Breast epithelium (tissue), 4 donors: Measurements from ENCODE around the gene DOCK10. TPM values are rescaled to one million over a fixed set of nuclear protein-coding genes. Genes with fewer than 3 reads are reported as not detected.

Source experiments
- DNase-seq, 2 donors: peaks; one replicate each; pipeline ENCODE4 v3.0.0-alpha.2; 2019; ENCODE audit warnings: low spot score in 2 of 2
- H3K27ac ChIP-seq, 2 donors: fragments of 200-600 bp; sonication (generic) in 1 of 2; one replicate each; pipeline ENCODE4 v1.5.1; 2016 to 2019; ENCODE audit warnings: mild to moderate bottlenecking in 1 of 2
- H3K27me3 ChIP-seq, 2 donors: fragments of 200-600 bp; sonication (generic) in 1 of 2; one replicate each; pipeline versions ENCODE4 v1.5.1 to v1.6.0; 2017 to 2019; ENCODE audit warnings: control low read depth in 1 of 2, mild to moderate bottlenecking in 1 of 2
- H3K36me3 ChIP-seq: fragments of 200-600 bp; one replicate; pipeline ENCODE4 v1.5.1; 2019
- H3K4me1 ChIP-seq, 2 donors: fragments of 200-600 bp; sonication (generic); one replicate each; pipeline ENCODE4 v1.5.1; 2016 to 2019; ENCODE audit warnings: control low read depth in 1 of 2
- H3K4me3 ChIP-seq, 3 donors: fragments of 200-600 bp; sonication (generic); 1 replicate in 2 of 3; 2 replicates in 1 of 3; pipeline ENCODE4 v1.5.1; 2016 to 2019; ENCODE audit warnings: mild to moderate bottlenecking in 3 of 3, moderate library complexity in 2 of 3
- H3K9me3 ChIP-seq, 2 donors: fragments of 200-600 bp; sonication (generic) in 1 of 2; one replicate each; pipeline ENCODE4 v1.5.1; 2016 to 2019; ENCODE audit warnings: control low read depth in 1 of 2
- CTCF ChIP-seq, 3 donors: fragments of 450-650 bp; IDR thresholded peaks; one replicate each; pipeline ENCODE4 v1.5.1; 2016 to 2017; ENCODE audit warnings: antibody characterized with exemption in 3 of 3, mild to moderate bottlenecking in 3 of 3, moderate library complexity in 3 of 3
- POLR2A ChIP-seq: fragments of 450-650 bp; IDR thresholded peaks from one replicate; pipeline ENCODE4 v1.6.1; 2016; ENCODE audit warnings: antibody characterized with exemption, mild to moderate bottlenecking, moderate library complexity
- POLR2AphosphoS5 ChIP-seq, 3 donors: sonication (generic); formaldehyde crosslinking; IDR thresholded peaks; one replicate each; pipeline ENCODE4 v1.6.1; 2017; ENCODE audit warnings: antibody characterized with exemption in 3 of 3
- intact Hi-C: fragments of 100-400 bp; cut with DNase I; formaldehyde crosslinking; loops from one replicate; pipeline ENCODE4 v1.15.1; 2023; ENCODE audit warnings: low total_unique reads
- total RNA-seq, 3 donors: library from RNA; depleted of rRNA; stranded (reverse); fragments of >200 nt; gene quantifications; one replicate each; pipeline ENCODE4 v1.1.0, GENCODE V29; 2016

DOCK10 gene
- total RNA-seq, 3 donors from 2014 or later: 13.8 to 23.9 (median 15.4) TPM

DNA sequence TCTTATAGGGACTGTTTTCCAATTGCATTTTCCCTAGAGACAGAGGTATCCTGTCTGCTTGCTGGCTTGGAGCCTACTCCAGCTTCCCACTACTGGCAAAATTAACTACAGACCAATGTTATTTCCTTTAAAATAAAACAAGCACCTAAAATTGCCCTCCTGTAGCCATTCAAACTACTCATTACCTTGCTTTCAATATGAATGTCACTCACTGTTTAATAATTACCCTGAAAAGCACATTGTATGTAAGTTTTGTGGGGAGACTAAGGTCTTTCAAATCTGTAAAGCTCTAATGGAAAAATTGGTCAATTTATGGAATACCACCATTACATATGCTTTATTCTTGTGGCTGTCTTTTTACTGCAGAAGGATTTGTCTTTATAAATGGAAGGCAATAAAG, 87.3 kb downstream of the DOCK10 start:
- DNase-seq: no peak
- H3K9me3 ChIP-seq: no peaks in the 10 kb centered on the region
- H3K27ac ChIP-seq: no peak overlapping the region
- TF ChIP-seq POLR2AphosphoS5 (IDR thresholded peaks at IDR 0.05) (no peak), POLR2A (no peak), CTCF (IDR thresholded peaks at IDR 0.05) (no peak)
- H3K27me3 ChIP-seq: no peaks in the 10 kb centered on the region
- H3K4me1 ChIP-seq: peaks cover 0 to 4% of the 10 kb centered on the region in 2 donors
- H3K4me3 ChIP-seq: no peak overlapping the region
- H3K36me3 ChIP-seq: no peaks in the 10 kb centered on the region
- intact Hi-C loops: no loop called here

- intact Hi-C loops: no loop called here
- Histone ChIP-seq H3K27ac (no peak overlapping the region), H3K36me3 (no peaks in the 10 kb centered on the region), H3K9me3 (no peaks in the 10 kb centered on the region), H3K4me3 (no peak overlapping the region), H3K27me3 (no peaks in the 10 kb centered on the region), H3K4me1 (no peaks in the 10 kb centered on the region)
- no peak for TF ChIP-seq POLR2A
- TF ChIP-seq POLR2AphosphoS5 (IDR thresholded peaks at IDR 0.05): no peak
- no peak for TF ChIP-seq CTCF (IDR thresholded peaks at IDR 0.05)
- no peak for DNase-seq
Observed at GRCh38 chr2:224952936-224953657, 89.2 kb downstream of the DOCK10 start.

DNA sequence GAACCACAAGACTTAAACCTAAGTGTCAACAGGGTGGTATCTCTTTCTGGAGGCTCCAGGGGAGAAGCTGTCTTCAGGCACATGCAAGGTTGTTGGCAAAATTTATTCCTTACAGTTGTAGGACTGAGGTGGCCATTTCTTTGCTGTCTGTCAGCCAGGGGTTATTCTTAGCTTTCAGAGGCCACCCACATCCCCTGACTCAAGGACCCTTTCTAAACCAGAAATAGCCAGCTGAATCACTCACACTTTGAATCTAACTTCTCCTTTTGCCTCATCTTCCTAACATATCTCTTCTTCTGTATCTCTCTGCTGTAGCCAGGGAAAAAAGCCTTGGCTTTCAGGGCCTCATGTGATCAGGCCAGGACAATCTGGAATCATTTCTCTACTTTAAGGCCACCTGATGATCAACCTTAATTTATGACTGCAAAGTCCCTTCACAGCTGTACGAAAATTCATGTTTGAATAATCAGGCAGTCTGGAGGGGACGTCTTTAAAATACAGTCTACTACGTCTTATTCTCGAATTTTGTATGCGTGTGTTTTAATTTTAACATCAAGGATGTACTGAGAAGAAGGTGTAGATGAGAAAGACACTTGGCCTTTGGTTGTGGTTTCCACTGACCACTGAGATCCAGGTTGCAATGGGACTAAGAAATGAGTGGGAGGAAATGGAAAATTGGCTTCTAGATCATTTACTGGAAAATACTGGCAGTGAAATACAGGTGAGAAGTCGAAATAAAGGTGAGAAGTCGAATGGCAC, 90.4 kb downstream of the DOCK10 start:
- no peaks in the 10 kb centered on the region for H3K27me3 ChIP-seq
- H3K4me1 ChIP-seq: no peaks in the 10 kb centered on the region
- no peaks in the 10 kb centered on the region for H3K9me3 ChIP-seq
- H3K36me3 ChIP-seq: no peaks in the 10 kb centered on the region
- H3K27ac ChIP-seq: no peak overlapping the region
- no peak for DNase-seq
- intact Hi-C loops: no loop called here
- H3K4me3 ChIP-seq: no peak overlapping the region
- TF ChIP-seq CTCF (IDR thresholded peaks at IDR 0.05): no peak

- Histone ChIP-seq H3K27ac (no peak overlapping the region), H3K27me3 (no peaks in the 10 kb centered on the region)
Observed at GRCh38 chr2:224948859-224949258, 93.4 kb downstream of the DOCK10 start.

More at GRCh38 chr2:224948859-224949258, 93.4 kb downstream of the DOCK10 start:
- H3K36me3 ChIP-seq: no peaks in the 10 kb centered on the region
- H3K9me3 ChIP-seq: no peaks in the 10 kb centered on the region
- no peaks in the 10 kb centered on the region for H3K4me1 ChIP-seq
- no peak for DNase-seq
- intact Hi-C loops: no loop called here
- no peak overlapping the region for H3K4me3 ChIP-seq
- no peak for TF ChIP-seq CTCF (IDR thresholded peaks at IDR 0.05)
- TF ChIP-seq POLR2A: no peak
- TF ChIP-seq POLR2AphosphoS5 (IDR thresholded peaks at IDR 0.05): no peak
